OCI-LY1 (cell line): ENCODE measurements around the gene GNG7.

Experiments used
- H2AFZ ChIP-seq: fragments of 200-600 bp; sonication (generic), shearing (Covaris generic); 2 replicates; pipeline ENCODE4 v1.6.0; 2014; ENCODE audit warnings: antibody characterized with exemption, mild to moderate bottlenecking, low read length
- H3F3A ChIP-seq: fragments of 200-600 bp; sonication (generic), shearing (Covaris generic); 2 replicates; pipeline ENCODE4 v1.6.0; 2014; ENCODE audit warnings: mild to moderate bottlenecking, antibody characterized with exemption, low read length, moderate library complexity; ENCODE audit not compliant: insufficient read depth
- H3K27ac ChIP-seq: fragments of 200-600 bp; sonication (generic); 2 replicates; pipeline ENCODE4 v1.5.1; 2014; ENCODE audit warnings: low read length, mixed run types, mild to moderate bottlenecking, low read depth; ENCODE audit not compliant: poor library complexity, severe bottlenecking
- H3K27me3 ChIP-seq: fragments of 200-600 bp; sonication (generic); 2 replicates; pipeline ENCODE4 v1.6.0; 2014; ENCODE audit warnings: antibody characterized with exemption, mild to moderate bottlenecking, low read length, moderate library complexity; ENCODE audit not compliant: insufficient read depth
- H3K36me3 ChIP-seq: fragments of 200-600 bp; sonication (generic); 2 replicates; pipeline ENCODE4 v1.6.1; 2014; ENCODE audit warnings: mild to moderate bottlenecking, antibody characterized with exemption, low read length, moderate library complexity, mixed read lengths; ENCODE audit not compliant: insufficient read depth
- H3K4me1 ChIP-seq: fragments of 200-600 bp; sonication (generic); 2 replicates; pipeline ENCODE4 v1.5.1; 2014; ENCODE audit warnings: mild to moderate bottlenecking, low read length, moderate library complexity; ENCODE audit not compliant: insufficient read depth, severe bottlenecking
- H3K4me2 ChIP-seq: fragments of 200-600 bp; sonication (generic), shearing (Covaris generic); 2 replicates; pipeline ENCODE4 v1.6.1; 2014; ENCODE audit warnings: low read length
- H3K4me3 ChIP-seq: fragments of 200-600 bp; sonication (generic); 2 replicates; pipeline ENCODE4 v1.5.1; 2014; ENCODE audit warnings: low read length, low read depth, mild to moderate bottlenecking, mixed read lengths; ENCODE audit not compliant: poor library complexity, severe bottlenecking
- H3K79me2 ChIP-seq: fragments of 200-600 bp; shearing (Covaris generic); 2 replicates; pipeline ENCODE4 v1.6.1; 2016; ENCODE audit warnings: mixed run types, low read length, mixed read lengths; ENCODE audit not compliant: insufficient read depth
- H3K9ac ChIP-seq: fragments of 200-600 bp; sonication (generic), shearing (Covaris generic); 2 replicates; pipeline ENCODE4 v1.6.1; 2014; ENCODE audit warnings: mild to moderate bottlenecking, low read length, mixed read lengths
- H3K9me2 ChIP-seq: fragments of 200-600 bp; sonication (generic), shearing (Covaris generic); 2 replicates; pipeline ENCODE4 v1.6.1; 2014; ENCODE audit warnings: low read depth, mild to moderate bottlenecking, low read length, mixed read lengths
- H3K9me3 ChIP-seq: fragments of 200-600 bp; shearing (Covaris generic); 2 replicates; pipeline ENCODE4 v1.6.1; 2014; ENCODE audit warnings: low read length, mixed read lengths
- H4K20me1 ChIP-seq: fragments of 200-600 bp; sonication (generic), shearing (Covaris generic); 2 replicates; pipeline ENCODE4 v1.6.0; 2016; ENCODE audit warnings: mild to moderate bottlenecking, low read length; ENCODE audit not compliant: insufficient read depth
- EZH2 ChIP-seq: fragments of 200-600 bp; sonication (generic), shearing (Covaris generic); IDR thresholded peaks from 2 replicates; pipeline ENCODE4 v1.8.0; 2017; ENCODE audit warnings: borderline replicate concordance, mixed run types, mild to moderate bottlenecking, antibody characterized with exemption, low read length, moderate library complexity, mixed read lengths
- TF ChIP-seq, protein P1 (sequence below): fragments of 200-600 bp; sonication (generic), shearing (Covaris generic); IDR thresholded peaks from 2 replicates; pipeline ENCODE4 v1.5.1; 2017; ENCODE audit warnings: mild to moderate bottlenecking, antibody characterized with exemption, low read length, moderate library complexity, mixed read lengths

Gene GNG7

GRCh38 chr19:2548966-2549365, 153.5 kb downstream of the GNG7 start:
- no peak for TF ChIP-seq EZH2
- TF ChIP-seq, protein P1, sequence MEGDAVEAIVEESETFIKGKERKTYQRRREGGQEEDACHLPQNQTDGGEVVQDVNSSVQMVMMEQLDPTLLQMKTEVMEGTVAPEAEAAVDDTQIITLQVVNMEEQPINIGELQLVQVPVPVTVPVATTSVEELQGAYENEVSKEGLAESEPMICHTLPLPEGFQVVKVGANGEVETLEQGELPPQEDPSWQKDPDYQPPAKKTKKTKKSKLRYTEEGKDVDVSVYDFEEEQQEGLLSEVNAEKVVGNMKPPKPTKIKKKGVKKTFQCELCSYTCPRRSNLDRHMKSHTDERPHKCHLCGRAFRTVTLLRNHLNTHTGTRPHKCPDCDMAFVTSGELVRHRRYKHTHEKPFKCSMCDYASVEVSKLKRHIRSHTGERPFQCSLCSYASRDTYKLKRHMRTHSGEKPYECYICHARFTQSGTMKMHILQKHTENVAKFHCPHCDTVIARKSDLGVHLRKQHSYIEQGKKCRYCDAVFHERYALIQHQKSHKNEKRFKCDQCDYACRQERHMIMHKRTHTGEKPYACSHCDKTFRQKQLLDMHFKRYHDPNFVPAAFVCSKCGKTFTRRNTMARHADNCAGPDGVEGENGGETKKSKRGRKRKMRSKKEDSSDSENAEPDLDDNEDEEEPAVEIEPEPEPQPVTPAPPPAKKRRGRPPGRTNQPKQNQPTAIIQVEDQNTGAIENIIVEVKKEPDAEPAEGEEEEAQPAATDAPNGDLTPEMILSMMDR = no peak
- no peaks in the 10 kb centered on the region for H3K36me3 ChIP-seq
- H3K9ac ChIP-seq = no peak overlapping the region
- H3K4me3 ChIP-seq = no peak overlapping the region
- H4K20me1 ChIP-seq = no peaks in the 10 kb centered on the region
- H3K9me2 ChIP-seq = no peaks in the 10 kb centered on the region
- H2AFZ ChIP-seq = no peak overlapping the region
- peaks cover 3% of the 10 kb centered on the region; the same call in 1 of the 2 replicates for H3F3A ChIP-seq
- no peaks in the 10 kb centered on the region for H3K9me3 ChIP-seq
- no peak overlapping the region for H3K4me2 ChIP-seq
- no peak overlapping the region for H3K27ac ChIP-seq
- peaks cover 4% of the 10 kb centered on the region for H3K4me1 ChIP-seq
- H3K27me3 ChIP-seq = no peaks in the 10 kb centered on the region; the same call in 1 of the 2 replicates
- H3K79me2 ChIP-seq = no peaks in the 10 kb centered on the region

DNA sequence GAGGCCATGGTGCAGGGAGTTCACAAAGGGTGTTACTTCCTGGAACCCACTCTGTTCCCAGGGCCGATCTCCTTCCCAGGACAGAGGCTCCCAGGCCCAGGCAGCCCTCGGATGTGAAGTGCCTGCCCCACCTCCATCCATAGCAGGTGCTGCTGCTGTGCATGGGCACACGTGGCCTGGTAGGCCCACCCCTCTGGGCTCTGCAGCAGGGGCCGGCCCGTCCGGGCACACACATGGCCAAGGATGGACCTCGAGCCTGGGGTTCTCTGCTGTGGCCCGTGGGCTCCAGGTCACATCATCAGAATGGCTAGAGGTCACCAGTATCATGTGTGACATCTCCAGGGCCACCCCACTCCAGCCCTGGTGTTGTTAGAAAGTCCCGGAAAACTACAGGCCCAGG, 154.8 kb downstream of the GNG7 start:
- Histone ChIP-seq H3K4me1 (peaks cover 1% of the 10 kb centered on the region), H3F3A (no peaks in the 10 kb centered on the region), H3K9ac (no peak overlapping the region), H3K36me3 (no peaks in the 10 kb centered on the region), H2AFZ (no peak overlapping the region), H3K9me3 (no peaks in the 10 kb centered on the region), H3K79me2 (no peaks in the 10 kb centered on the region), H3K4me2 (no peak overlapping the region), H3K4me3 (no peak overlapping the region), H3K9me2 (no peaks in the 10 kb centered on the region), H3K27me3 (no peaks in the 10 kb centered on the region; the same call in 1 of the 2 replicates), H3K27ac (no peak overlapping the region), H4K20me1 (no peaks in the 10 kb centered on the region)
- no peak for TF ChIP-seq EZH2
- TF ChIP-seq, protein P1 = no peak

- TF ChIP-seq EZH2 = no peak
- TF ChIP-seq, protein P1 = no peak
- no peak overlapping the region for H3K4me2 ChIP-seq
- H3K27ac ChIP-seq = no peak overlapping the region
- H3K9ac ChIP-seq = no peak overlapping the region
- no peaks in the 10 kb centered on the region; the same call in 1 of the 2 replicates for H3K27me3 ChIP-seq
- H3K4me1 ChIP-seq = no peaks in the 10 kb centered on the region
- H3K9me3 ChIP-seq = no peaks in the 10 kb centered on the region
- no peaks in the 10 kb centered on the region for H4K20me1 ChIP-seq
- no peak overlapping the region for H3K4me3 ChIP-seq
- H2AFZ ChIP-seq = no peak overlapping the region
- no peaks in the 10 kb centered on the region for H3F3A ChIP-seq
- H3K36me3 ChIP-seq = no peaks in the 10 kb centered on the region
- no peaks in the 10 kb centered on the region for H3K9me2 ChIP-seq
- H3K79me2 ChIP-seq = no peaks in the 10 kb centered on the region
Measured at GRCh38 chr19:2547033-2547680, 155.3 kb downstream of the GNG7 start.
